HUES48 (cell line): ENCODE measurements around the gene PRAMEF9.

Experiments used
- H3K27ac ChIP-seq: one replicate; pipeline ENCODE4 v1.7.0; 2013; ENCODE audit warnings: low read depth, low read length, inconsistent platforms
- H3K27me3 ChIP-seq: 2 replicates; pipeline ENCODE4 v1.6.1; 2013; ENCODE audit warnings: mild to moderate bottlenecking, low read length; ENCODE audit not compliant: control insufficient read depth, insufficient read depth
- H3K36me3 ChIP-seq: 2 replicates; pipeline ENCODE4 v1.6.1; 2013; ENCODE audit warnings: low read length; ENCODE audit not compliant: control insufficient read depth, insufficient read depth
- H3K4me1 ChIP-seq: 2 replicates; pipeline ENCODE4 v1.6.1; 2013; ENCODE audit warnings: mild to moderate bottlenecking, low read length; ENCODE audit not compliant: control insufficient read depth, insufficient read depth
- H3K4me3 ChIP-seq: 2 replicates; pipeline ENCODE4 v1.5.1; 2013; ENCODE audit warnings: mild to moderate bottlenecking, low read depth, low read length
- H3K9ac ChIP-seq: 2 replicates; pipeline ENCODE4 v1.6.1; 2013; ENCODE audit warnings: mild to moderate bottlenecking, low read depth, low read length, moderate library complexity
- H3K9me3 ChIP-seq: 2 replicates; pipeline ENCODE4 v1.6.1; 2013; ENCODE audit warnings: low read length; ENCODE audit not compliant: control insufficient read depth, insufficient read depth

The PRAMEF9 gene

GRCh38 chr1:13228343-13228781, 56.7 kb downstream of the PRAMEF9 start:
- Histone ChIP-seq H3K36me3 (no peaks in the 10 kb centered on the region), H3K4me3 (no peak overlapping the region), H3K27ac (no peak overlapping the region), H3K4me1 (no peaks in the 10 kb centered on the region), H3K9me3 (peaks cover 70% of the 10 kb centered on the region), H3K9ac (no peak overlapping the region), H3K27me3 (no peaks in the 10 kb centered on the region)
